Fibroblast of lung (primary cell): ENCODE measurements around the gene SH3D21.

Experiments used
- CTCF ChIP-seq, 2 donors: IDR thresholded peaks in 1 of 2; conservative IDR thresholded peaks in 1 of 2; 1 replicate in 1 of 2; 2 replicates in 1 of 2; pipeline ENCODE4 v1.5.1; 2011 to 2012; ENCODE audit warnings: low read length in 2 of 2, control low read depth in 1 of 2, inconsistent platforms in 1 of 2, low read depth in 1 of 2, mild to moderate bottlenecking in 1 of 2
- EZH2 ChIP-seq: IDR thresholded peaks from 2 replicates; pipeline ENCODE4 v1.5.1; 2012; ENCODE audit warnings: low read length, control low read depth, mild to moderate bottlenecking; ENCODE audit errors: missing control alignments

GRCh38 chr1:36269408-36269838, 36.7 kb upstream of the SH3D21 start:
- no peak for TF ChIP-seq CTCF (conservative IDR thresholded peaks at IDR 0.05 in 1 of 2, IDR thresholded peaks at IDR 0.05 in 1 of 2; ENCODE audit: low read depth in 1 of 2, low read length in 2 of 2)
- no peak for TF ChIP-seq EZH2
